ENCODE measurements around the gene THRAP3. TPM values are rescaled to one million over a fixed set of nuclear protein-coding genes. Genes with fewer than 3 reads are reported as not detected.

THRAP3 gene
- total RNA-seq, 2 donors from 2014 or later: 27.4 to 32.2 TPM

DNA sequence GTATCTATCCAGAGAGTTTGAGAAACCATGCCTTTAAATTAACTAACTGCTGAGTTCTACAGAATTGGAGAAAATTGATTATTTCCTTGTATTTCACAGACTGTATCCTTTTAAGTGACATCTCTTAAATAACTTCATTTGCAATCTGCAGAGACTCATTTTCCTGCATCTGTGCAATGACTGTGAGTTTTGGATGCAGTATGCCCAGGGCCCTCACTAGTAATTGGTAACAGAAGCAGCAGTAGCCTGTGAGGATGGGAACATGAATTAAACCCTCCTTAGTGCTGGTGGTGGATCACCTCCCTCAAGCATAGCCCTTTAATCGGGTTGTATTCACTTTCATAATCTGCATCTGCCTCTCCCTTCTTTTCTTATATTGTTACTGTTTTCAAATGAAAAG, 60.3 kb downstream of the THRAP3 start:
- H3K4me1 ChIP-seq: peaks cover 14% of the 10 kb centered on the region
- peak overlapping the region in 1 of 4 donors; percentile 55 for H3K27ac ChIP-seq
- no peaks in the 10 kb centered on the region for H3K27me3 ChIP-seq
- 46 to 55% methylated on average over 1 of the region's 1 CpG for WGBS, 2 donors
- H3K9me3 ChIP-seq: no peaks in the 10 kb centered on the region
- peaks cover 6 to 29% of the 10 kb centered on the region in 2 donors for H3K36me3 ChIP-seq (replicated peaks in 1 of 2; ENCODE audit: insufficient read depth in 1 of 2, low read depth in 2 of 2)
- no peak overlapping the region for H3K4me3 ChIP-seq
- no peak for ATAC-seq
- TF ChIP-seq, protein P1, sequence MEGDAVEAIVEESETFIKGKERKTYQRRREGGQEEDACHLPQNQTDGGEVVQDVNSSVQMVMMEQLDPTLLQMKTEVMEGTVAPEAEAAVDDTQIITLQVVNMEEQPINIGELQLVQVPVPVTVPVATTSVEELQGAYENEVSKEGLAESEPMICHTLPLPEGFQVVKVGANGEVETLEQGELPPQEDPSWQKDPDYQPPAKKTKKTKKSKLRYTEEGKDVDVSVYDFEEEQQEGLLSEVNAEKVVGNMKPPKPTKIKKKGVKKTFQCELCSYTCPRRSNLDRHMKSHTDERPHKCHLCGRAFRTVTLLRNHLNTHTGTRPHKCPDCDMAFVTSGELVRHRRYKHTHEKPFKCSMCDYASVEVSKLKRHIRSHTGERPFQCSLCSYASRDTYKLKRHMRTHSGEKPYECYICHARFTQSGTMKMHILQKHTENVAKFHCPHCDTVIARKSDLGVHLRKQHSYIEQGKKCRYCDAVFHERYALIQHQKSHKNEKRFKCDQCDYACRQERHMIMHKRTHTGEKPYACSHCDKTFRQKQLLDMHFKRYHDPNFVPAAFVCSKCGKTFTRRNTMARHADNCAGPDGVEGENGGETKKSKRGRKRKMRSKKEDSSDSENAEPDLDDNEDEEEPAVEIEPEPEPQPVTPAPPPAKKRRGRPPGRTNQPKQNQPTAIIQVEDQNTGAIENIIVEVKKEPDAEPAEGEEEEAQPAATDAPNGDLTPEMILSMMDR (IDR thresholded peaks at IDR 0.05): no peak
- no peak for TF ChIP-seq POLR2A (IDR thresholded peaks at IDR 0.05)
- no peak for DNase-seq
- intact Hi-C loops (cut with DNase I): loop anchor here (10.0 kb wide), 1 partner anchor 90 kb away; no protein-coding TSS in a partner anchor

DNA sequence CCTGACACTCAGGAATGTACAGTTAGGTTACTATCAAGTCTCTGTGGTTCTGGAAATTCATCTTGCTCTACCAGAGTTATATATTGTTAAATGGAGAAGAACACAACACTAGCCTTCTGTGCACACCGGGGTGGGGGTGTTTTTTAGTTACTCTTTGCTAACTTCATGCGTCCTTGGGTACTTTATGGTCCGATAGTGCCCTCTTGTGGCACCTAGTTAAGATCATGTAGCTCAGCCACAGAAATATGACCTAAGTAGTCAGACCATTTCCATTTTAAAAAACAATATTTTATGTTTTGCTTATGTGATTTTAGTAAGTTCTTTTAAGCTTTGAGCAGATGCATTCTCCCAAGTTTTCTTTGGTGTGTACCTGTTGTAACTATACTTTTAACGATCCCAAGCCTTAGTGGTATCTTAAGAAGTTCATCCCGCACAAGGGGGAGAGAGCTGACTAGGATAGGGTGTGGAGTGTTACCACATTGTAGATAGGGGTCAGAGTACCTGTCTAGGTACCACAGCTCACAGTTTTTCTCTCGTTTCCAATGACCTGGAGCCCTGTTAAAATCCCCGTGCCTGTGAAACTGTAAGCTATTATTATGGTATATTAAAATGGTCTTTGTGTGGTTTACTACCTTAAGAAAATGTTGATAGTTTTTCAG, 61.3 kb downstream of the THRAP3 start:
- H3K27me3 ChIP-seq: no peaks in the 10 kb centered on the region
- peaks cover 4% of the 10 kb centered on the region for H3K4me1 ChIP-seq
- H3K36me3 ChIP-seq (replicated peaks in 1 of 2; ENCODE audit: insufficient read depth in 1 of 2, low read depth in 2 of 2): peaks cover 6 to 36% of the 10 kb centered on the region in 2 donors
- DNase-seq (peak; percentile 75 to 90 (median 79)), ATAC-seq (peak; percentile 91)
- no peak overlapping the region for H3K4me3 ChIP-seq
- H3K9me3 ChIP-seq: no peaks in the 10 kb centered on the region
- H3K27ac ChIP-seq: peak overlapping the region in 1 of 4 donors; percentile 24
- TF ChIP-seq POLR2A (IDR thresholded peaks at IDR 0.05): no peak
- TF ChIP-seq, protein P1 (IDR thresholded peaks at IDR 0.05): peak; percentile 44 to 85 (median 76)
- WGBS, 2 donors: 39 to 44% methylated on average over 7 of the region's 7 CpGs
- intact Hi-C loops (cut with DNase I): loop anchor here (10.0 kb wide), 1 partner anchor 91 kb away; no protein-coding TSS in a partner anchor

DNA sequence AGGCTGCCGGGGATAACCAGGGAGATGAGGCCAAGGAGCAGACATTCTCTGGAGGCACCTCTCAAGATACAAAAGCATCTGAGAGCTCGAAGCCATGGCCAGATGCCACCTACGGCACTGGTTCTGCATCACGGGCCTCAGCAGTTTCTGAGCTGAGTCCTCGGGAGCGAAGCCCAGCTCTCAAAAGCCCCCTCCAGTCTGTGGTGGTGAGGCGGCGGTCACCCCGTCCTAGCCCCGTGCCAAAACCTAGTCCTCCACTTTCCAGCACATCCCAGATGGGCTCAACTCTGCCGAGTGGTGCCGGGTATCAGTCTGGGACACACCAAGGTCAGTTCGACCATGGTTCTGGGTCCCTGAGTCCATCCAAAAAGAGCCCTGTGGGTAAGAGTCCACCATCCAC, 62.6 kb downstream of the THRAP3 start:
- no peak for ATAC-seq
- Histone ChIP-seq H3K36me3 (replicated peaks in 1 of 2; ENCODE audit: insufficient read depth in 1 of 2, low read depth in 2 of 2) (peaks cover 6 to 43% of the 10 kb centered on the region in 2 donors), H3K4me3 (no peak overlapping the region), H3K9me3 (no peaks in the 10 kb centered on the region), H3K27me3 (no peaks in the 10 kb centered on the region), H3K27ac (no peak overlapping the region), H3K4me1 (peaks cover 4% of the 10 kb centered on the region)
- no peak for TF ChIP-seq POLR2A (IDR thresholded peaks at IDR 0.05)
- TF ChIP-seq, protein P1 (IDR thresholded peaks at IDR 0.05): no peak
- DNase-seq: no peak
- intact Hi-C loops (cut with DNase I): loop anchor here (10.0 kb wide), 1 partner anchor 92 kb away; no protein-coding TSS in a partner anchor
- WGBS, 2 donors: 86 to 88% methylated on average over 10 to 13 of the region's 13 CpGs

DNA sequence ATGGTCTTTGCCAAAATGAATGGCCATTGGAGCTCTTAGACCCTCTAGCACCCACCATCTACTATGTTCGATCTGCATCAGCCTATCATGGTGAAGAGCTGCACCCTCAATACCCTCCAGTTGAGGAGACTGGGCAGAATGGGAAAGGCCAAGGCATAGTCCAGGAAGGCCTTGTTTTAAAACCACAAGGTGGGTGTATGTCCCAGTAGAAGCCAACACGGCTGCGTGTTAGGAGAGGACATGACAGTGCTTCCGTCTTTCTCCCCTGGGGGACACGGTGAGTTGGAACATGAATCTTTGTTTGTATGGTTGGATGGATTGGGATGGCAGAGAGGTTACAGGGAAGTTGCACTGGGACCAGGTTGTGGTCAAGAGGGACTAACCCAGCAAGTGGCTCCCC, 63.4 kb downstream of the THRAP3 start:
- H3K36me3 ChIP-seq (replicated peaks in 1 of 2; ENCODE audit: insufficient read depth in 1 of 2, low read depth in 2 of 2): peaks cover 6 to 44% of the 10 kb centered on the region in 2 donors
- intact Hi-C loops (cut with DNase I): loop anchor here (10.0 kb wide), 1 partner anchor 93 kb away; no protein-coding TSS in a partner anchor
- WGBS, 2 donors: 82 to 90% methylated on average over 5 of the region's 5 CpGs
- no peak for DNase-seq
- no peak for TF ChIP-seq POLR2A (IDR thresholded peaks at IDR 0.05)
- TF ChIP-seq, protein P1 (IDR thresholded peaks at IDR 0.05): no peak
- ATAC-seq: no peak
- H3K27ac ChIP-seq: no peak overlapping the region
- peaks cover 4% of the 10 kb centered on the region for H3K4me1 ChIP-seq
- H3K4me3 ChIP-seq: no peak overlapping the region
- no peaks in the 10 kb centered on the region for H3K9me3 ChIP-seq
- H3K27me3 ChIP-seq: no peaks in the 10 kb centered on the region

Measured in body of pancreas (tissue), 4 donors.